IPS-18a (cell line): Measurements from ENCODE around the gene INPP5F.

Experiments
- H3K27ac ChIP-seq: one replicate; pipeline ENCODE4 v1.5.1; 2013; ENCODE audit warnings: low read length
- H3K27me3 ChIP-seq: one replicate; pipeline ENCODE4 v1.6.1; 2013; ENCODE audit warnings: mild to moderate bottlenecking, low read length; ENCODE audit not compliant: control insufficient read depth, insufficient read depth
- H3K36me3 ChIP-seq: one replicate; pipeline ENCODE4 v1.6.1; 2013; ENCODE audit warnings: low read depth, low read length; ENCODE audit not compliant: control insufficient read depth
- H3K4me1 ChIP-seq: one replicate; pipeline ENCODE4 v1.6.1; 2013; ENCODE audit warnings: low read depth, low read length; ENCODE audit not compliant: control insufficient read depth
- H3K4me3 ChIP-seq: one replicate; pipeline ENCODE4 v1.5.1; 2013; ENCODE audit warnings: low read length
- H3K9ac ChIP-seq: one replicate; pipeline ENCODE4 v1.6.1; 2013; ENCODE audit warnings: mild to moderate bottlenecking, low read length, moderate library complexity
- H3K9me3 ChIP-seq: one replicate; pipeline ENCODE4 v1.6.1; 2013; ENCODE audit warnings: low read depth, low read length; ENCODE audit not compliant: control insufficient read depth

INPP5F gene

DNA sequence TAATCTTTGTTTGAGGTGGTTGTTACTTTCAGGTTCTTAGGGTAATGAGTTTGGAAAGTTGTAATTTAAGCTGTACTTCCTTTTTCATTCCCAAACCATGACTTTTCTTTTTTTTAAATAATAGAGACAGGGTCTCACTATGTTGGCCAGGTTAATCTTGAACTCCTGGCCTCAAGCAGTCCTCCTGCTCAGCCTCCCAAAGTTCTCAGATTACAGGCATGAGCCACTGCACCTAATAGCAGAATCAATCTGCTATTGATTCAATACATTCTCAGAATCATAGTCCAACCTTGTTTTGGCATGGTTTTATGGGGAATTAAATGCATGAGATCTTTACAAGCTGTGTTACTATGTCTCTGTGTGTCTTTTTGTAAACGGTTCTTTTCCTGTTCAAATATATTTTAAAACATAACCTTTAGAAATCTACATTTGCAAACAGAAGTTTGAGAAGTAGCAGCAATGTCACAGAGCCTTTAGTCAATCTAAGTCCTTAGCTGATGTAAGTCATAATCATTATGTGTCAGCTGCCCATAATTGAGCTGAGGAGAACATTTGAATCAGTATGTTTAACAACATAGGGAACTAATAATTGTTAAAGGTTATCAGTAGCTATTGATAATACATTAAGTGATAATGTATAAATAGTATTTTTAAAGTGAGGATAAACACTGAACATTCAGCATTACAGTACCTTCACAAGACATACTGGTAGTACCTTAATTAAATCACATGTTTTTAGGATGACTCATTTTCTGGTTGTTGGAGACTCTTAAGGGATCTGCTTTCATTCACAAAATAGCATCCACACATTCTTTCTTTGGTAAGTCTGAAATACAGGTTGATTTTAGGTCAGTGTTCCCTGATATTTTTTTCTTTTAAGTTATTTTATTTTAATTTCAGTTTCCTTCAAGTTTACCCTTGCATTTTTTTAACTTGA lies 8.8 kb downstream of the INPP5F start:
- H3K9ac ChIP-seq, result peak overlapping the region; percentile 25
- no peak overlapping the region for H3K27ac ChIP-seq

DNA sequence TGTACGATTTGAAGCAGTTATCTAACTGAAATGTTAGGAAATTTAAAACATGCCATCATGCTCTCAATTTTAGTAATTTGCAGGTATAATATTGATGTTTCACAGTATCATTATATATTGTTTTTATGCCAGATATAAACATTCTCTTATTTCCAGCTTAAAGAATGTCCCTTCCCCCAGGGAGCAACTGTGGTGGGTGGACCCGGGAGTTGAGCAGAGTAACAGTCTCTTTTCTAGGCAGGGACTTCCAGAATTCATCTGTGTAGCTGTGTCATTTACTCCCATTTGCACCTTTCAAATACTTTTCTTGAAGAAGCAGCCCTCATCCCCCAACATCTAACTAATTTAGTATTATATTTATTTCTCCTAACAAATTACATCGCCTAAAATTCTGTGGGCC lies 9.6 kb downstream of the INPP5F start:
- H3K4me3 ChIP-seq, result no peak overlapping the region
- H3K27ac ChIP-seq, result no peak overlapping the region
- peaks cover 30% of the 10 kb centered on the region for H3K4me1 ChIP-seq
- no peaks in the 10 kb centered on the region for H3K27me3 ChIP-seq
- H3K36me3 ChIP-seq, result no peaks in the 10 kb centered on the region
- no peaks in the 10 kb centered on the region for H3K9me3 ChIP-seq
- H3K9ac ChIP-seq, result no peak overlapping the region

More for the DNA sequence above, 8.8 kb downstream of the INPP5F start:
- Histone ChIP-seq H3K36me3 (no peaks in the 10 kb centered on the region), H3K27me3 (no peaks in the 10 kb centered on the region), H3K9me3 (no peaks in the 10 kb centered on the region), H3K4me1 (peaks cover 30% of the 10 kb centered on the region), H3K4me3 (no peak overlapping the region)

DNA sequence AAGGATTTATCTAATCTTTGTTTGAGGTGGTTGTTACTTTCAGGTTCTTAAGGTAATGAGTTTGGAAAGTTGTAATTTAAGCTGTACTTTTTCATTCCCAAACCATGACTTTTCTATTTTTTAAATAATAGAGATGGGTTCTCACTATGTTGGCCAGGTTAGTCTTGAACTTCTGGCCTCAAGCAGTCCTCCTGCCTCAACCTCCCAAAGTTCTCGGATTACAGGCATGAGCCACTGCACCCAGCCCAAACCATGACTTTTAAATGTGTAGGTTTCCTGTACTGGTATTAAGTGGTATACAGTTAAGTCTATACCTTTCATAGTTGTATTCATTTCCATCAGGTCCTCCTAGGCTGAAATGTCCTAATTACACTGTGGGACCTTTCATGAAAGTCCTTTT lies 10.4 kb downstream of the INPP5F start:
- peaks cover 33% of the 10 kb centered on the region for H3K4me1 ChIP-seq
- no peaks in the 10 kb centered on the region for H3K9me3 ChIP-seq
- no peaks in the 10 kb centered on the region for H3K27me3 ChIP-seq
- no peak overlapping the region for H3K9ac ChIP-seq
- no peak overlapping the region for H3K4me3 ChIP-seq
- H3K27ac ChIP-seq, result no peak overlapping the region
- H3K36me3 ChIP-seq, result no peaks in the 10 kb centered on the region

DNA sequence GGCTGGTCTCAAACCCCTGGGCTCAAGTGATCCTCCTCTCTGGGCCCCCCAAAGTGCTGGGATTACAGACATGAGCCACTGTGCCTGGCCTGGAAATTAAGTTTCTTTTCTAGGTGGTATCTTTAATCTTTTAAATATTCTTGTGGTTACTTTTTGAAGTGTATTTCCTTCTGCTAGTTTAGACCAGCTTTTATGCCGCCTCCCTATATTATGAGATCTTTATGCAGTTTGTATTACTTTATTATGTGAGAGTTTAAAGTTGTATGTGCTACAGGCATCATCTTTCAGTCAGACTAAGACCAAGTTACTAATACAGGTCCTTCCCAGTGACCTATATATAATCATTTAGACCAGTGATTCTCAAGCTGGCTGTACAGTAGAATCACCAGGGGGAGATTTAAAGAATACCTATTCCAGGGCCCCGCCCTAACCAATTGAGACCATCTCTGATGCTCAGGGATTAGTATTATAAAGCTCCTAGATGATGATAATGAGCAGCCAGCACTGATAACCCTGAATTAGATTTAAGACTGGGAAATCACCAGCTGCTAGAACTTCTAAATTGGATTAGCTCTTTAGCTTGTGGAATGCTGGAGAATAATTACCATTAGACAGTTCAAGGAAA lies 11.3 kb downstream of the INPP5F start:
- Histone ChIP-seq H3K9ac (no peak overlapping the region), H3K4me1 (peaks cover 33% of the 10 kb centered on the region), H3K27ac (no peak overlapping the region), H3K9me3 (no peaks in the 10 kb centered on the region), H3K27me3 (no peaks in the 10 kb centered on the region), H3K36me3 (no peaks in the 10 kb centered on the region), H3K4me3 (no peak overlapping the region)

DNA sequence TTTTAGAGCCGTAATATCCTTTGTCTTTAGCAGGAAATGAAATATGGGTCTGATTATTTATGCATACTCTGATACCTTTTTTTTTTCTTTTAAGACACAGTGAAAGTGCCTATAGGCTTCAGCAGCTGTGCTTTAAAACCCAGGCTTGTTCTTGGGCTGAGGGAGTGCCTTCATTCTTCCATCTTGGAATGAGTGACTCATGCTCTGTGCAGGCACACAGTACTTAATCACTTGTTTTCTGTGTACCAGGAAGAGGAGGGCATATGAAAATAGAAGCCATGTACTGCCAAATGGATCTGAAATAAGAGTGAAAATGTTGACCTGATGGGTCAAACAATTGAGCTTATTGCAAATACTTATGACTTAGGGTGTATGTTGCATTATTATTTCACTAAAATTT lies 12.0 kb downstream of the INPP5F start:
- H3K9me3 ChIP-seq, result no peaks in the 10 kb centered on the region
- H3K4me3 ChIP-seq, result no peak overlapping the region
- no peaks in the 10 kb centered on the region for H3K36me3 ChIP-seq
- no peaks in the 10 kb centered on the region for H3K27me3 ChIP-seq
- H3K4me1 ChIP-seq, result peaks cover 33% of the 10 kb centered on the region
- no peak overlapping the region for H3K27ac ChIP-seq
- H3K9ac ChIP-seq, result no peak overlapping the region

DNA sequence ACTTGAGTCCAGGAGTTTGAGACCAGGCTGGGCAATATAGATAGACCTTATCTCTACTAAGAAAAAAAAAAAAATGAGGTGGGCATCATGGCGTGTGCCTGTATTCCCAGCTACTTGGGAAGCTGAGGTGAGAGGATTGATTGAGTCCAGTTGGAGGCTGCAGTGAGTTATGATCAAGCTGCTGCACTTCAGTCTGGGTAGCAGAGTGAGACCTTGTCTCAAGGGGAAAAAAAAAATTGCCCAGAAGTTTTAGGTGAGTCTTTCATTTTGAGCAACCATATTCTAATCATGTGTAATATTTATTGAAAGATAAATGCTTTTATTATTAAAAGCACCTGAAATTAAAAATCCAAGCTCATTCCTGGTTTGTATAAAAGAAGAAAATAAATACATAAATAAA lies 13.1 kb downstream of the INPP5F start:
- Histone ChIP-seq H3K4me3 (no peak overlapping the region), H3K9me3 (no peaks in the 10 kb centered on the region), H3K27ac (no peak overlapping the region), H3K4me1 (peaks cover 27% of the 10 kb centered on the region), H3K27me3 (no peaks in the 10 kb centered on the region), H3K36me3 (no peaks in the 10 kb centered on the region), H3K9ac (no peak overlapping the region)

DNA sequence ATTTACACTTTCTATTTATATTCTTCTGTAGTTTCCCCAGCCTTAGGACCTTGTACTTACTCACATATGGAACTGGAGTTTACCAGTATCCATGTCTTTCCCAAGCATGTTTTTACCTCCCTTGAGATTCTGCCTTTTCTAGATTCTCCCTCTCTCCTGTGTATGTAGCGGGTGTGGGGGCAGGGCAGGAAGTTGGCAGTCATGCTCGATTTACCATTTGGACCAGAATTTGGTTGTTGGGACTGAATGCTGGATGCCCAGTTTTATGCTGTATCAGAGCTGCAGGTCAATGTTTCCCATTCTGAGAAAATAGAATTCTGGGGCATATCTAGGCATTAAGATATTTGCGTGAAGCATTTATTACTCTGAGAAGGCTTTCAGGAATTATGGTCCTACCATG lies 14.2 kb downstream of the INPP5F start:
- Histone ChIP-seq H3K9ac (no peak overlapping the region), H3K4me1 (peaks cover 24% of the 10 kb centered on the region), H3K9me3 (no peaks in the 10 kb centered on the region), H3K27me3 (no peaks in the 10 kb centered on the region), H3K27ac (no peak overlapping the region), H3K36me3 (no peaks in the 10 kb centered on the region), H3K4me3 (no peak overlapping the region)

DNA sequence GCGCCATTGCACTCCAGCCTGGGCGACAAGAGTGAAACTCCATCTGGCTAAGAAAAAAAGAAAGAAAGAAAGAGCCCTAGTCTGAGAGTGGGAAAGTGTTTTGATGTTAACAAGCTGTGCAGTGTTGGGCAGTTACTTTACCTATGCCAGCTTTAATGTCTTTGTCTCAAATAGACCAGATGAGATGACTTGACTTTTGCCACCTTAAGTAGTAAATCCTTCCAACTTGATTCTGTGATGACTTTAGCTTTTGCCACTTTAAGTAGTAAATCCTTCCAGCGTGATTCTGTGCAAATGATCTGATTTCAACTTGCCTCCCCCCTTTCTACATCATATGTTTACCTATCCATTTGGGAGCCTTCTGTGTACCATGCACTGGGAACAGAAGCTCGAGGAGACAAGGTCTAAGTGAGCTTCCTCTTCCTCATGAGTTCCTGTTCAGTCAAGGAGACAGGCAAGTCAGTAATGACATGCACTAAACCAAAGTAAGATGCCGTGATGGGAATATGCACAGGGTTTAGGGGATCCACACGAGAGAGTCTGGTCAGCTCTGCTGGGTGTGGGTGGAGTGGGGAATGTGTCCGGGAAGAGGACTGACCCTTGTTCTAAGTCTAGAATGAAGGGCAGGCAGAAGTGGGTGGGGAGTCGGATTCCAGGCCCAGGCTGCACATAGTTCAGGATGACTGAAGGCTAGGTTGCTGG lies 17.2 kb downstream of the INPP5F start:
- no peak overlapping the region for H3K27ac ChIP-seq
- H3K27me3 ChIP-seq, result no peaks in the 10 kb centered on the region
- no peak overlapping the region for H3K4me3 ChIP-seq

DNA sequence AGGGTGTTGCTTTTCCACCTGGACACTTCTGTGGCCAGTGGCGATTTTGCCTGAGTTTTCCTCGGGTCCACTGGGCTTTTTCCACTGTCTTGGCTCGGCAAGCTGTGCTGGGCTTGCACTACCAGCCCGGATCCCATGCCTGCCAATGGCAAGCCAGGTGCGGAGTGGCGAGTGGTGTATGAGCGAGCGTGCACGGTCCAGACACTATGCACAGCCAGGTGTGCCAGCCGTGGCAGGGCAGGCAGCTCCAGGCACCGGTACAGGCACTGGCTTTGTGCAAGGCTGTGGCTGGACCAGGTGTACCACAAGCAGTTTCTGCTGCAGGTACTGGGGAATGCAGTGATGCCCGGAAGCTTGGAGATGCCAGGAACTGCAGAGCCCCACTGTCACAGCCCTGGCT lies 22.1 kb downstream of the INPP5F start:
- H3K4me3 ChIP-seq, result no peak overlapping the region
- H3K4me1 ChIP-seq, result peaks cover 5% of the 10 kb centered on the region

More for the DNA sequence above, 17.2 kb downstream of the INPP5F start:
- Histone ChIP-seq H3K4me1 (peaks cover 7% of the 10 kb centered on the region), H3K9ac (no peak overlapping the region), H3K9me3 (no peaks in the 10 kb centered on the region), H3K36me3 (no peaks in the 10 kb centered on the region)

DNA sequence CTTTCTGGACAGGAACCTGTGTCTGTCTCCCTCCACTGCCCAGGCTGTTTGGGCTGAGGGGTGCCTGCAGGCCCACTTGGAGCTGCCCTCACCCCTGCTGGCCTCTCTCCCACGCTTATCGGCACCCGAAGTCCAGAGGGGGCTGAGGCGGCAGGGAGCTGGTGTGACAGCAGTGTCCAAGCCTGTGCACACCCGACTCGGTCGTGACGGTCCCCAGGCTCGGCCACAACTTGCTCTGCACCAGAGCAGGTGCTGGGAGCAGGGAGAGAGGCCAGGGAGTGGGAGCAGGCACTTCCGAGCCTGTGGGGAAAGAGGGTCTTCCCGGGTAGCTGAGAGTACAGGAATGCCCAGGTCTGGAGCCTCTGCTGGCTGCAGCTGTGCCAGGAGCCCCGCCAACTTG lies 23.0 kb downstream of the INPP5F start:
- no peaks in the 10 kb centered on the region for H3K36me3 ChIP-seq
- peaks cover 2% of the 10 kb centered on the region for H3K4me1 ChIP-seq
- no peak overlapping the region for H3K27ac ChIP-seq
- no peak overlapping the region for H3K4me3 ChIP-seq
- no peak overlapping the region for H3K9ac ChIP-seq
- H3K27me3 ChIP-seq, result no peaks in the 10 kb centered on the region
- no peaks in the 10 kb centered on the region for H3K9me3 ChIP-seq

More for the DNA sequence above, 22.1 kb downstream of the INPP5F start:
- no peaks in the 10 kb centered on the region for H3K9me3 ChIP-seq
- H3K36me3 ChIP-seq, result no peaks in the 10 kb centered on the region
- H3K9ac ChIP-seq, result no peak overlapping the region
- no peak overlapping the region for H3K27ac ChIP-seq
- H3K27me3 ChIP-seq, result no peaks in the 10 kb centered on the region

DNA sequence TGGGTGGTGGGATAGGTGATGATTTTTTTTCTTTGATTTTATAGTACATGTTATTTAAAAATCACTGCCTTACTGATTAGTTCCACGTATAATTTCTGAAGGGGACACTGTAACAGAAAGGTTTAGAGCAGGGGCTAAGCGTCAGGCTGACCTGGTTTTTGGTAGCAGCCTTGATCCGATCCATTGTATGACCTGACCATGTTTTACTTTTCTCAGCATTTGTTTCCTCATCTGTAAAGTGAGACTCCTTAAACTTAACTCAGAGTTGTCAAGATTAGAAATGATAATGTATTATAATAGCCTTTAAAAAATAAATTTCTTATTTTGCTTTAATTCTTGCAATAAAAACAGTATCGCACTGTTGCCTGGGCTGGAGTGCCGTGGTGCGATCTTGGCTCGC lies 23.6 kb downstream of the INPP5F start:
- no peak overlapping the region for H3K27ac ChIP-seq
- H3K27me3 ChIP-seq, result no peaks in the 10 kb centered on the region
- H3K4me1 ChIP-seq, result no peaks in the 10 kb centered on the region
- no peak overlapping the region for H3K9ac ChIP-seq
- no peaks in the 10 kb centered on the region for H3K36me3 ChIP-seq
- no peaks in the 10 kb centered on the region for H3K9me3 ChIP-seq
- H3K4me3 ChIP-seq, result no peak overlapping the region
